Large intestine (tissue), 3 donors: ENCODE results near the gene ANKS1B. TPM values are rescaled to one million over a fixed set of nuclear protein-coding genes. Genes with fewer than 3 reads are reported as not detected.

Experiments
- DNase-seq, 2 donors: peaks; one replicate each; pipeline versions ENCODE4 v3.0.0 to v3.0.0-alpha.2; 2013
- H3K27ac ChIP-seq: one replicate; pipeline ENCODE4 v1.5.1; 2013; ENCODE audit warnings: low read length
- H3K27me3 ChIP-seq: 2 replicates; pipeline ENCODE4 v1.6.1; 2013; ENCODE audit warnings: low read length; ENCODE audit not compliant: control insufficient read depth, insufficient read depth
- H3K36me3 ChIP-seq: 2 replicates; pipeline ENCODE4 v1.6.1; 2013; ENCODE audit warnings: low read length; ENCODE audit not compliant: control insufficient read depth, insufficient read depth
- H3K4me1 ChIP-seq: one replicate; pipeline ENCODE4 v1.6.1; 2013; ENCODE audit warnings: low read length; ENCODE audit not compliant: control insufficient read depth, insufficient read depth
- H3K4me3 ChIP-seq: one replicate; pipeline ENCODE4 v1.5.1; 2013; ENCODE audit warnings: low read length
- H3K9me3 ChIP-seq: one replicate; pipeline ENCODE4 v1.6.1; 2013; ENCODE audit warnings: mild to moderate bottlenecking, low read depth, low read length, moderate library complexity; ENCODE audit not compliant: control insufficient read depth
- WGBS: methylation state at CpG from one replicate; pipeline ENCODE4 v1.1.5; 2013; ENCODE audit warnings: low lambda C conversion rate; ENCODE audit not compliant: insufficient coverage; 5-methylcytosine and 5-hydroxymethylcytosine counted together
- polyA plus RNA-seq: library from polyadenylated mRNA; unstranded; fragments of 120-200 nt; gene quantifications from one replicate; pipeline ENCODE4 v1.2.1, GENCODE V29; 2013

The ANKS1B gene
- polyA plus RNA-seq, 1 donor: 2.4 TPM

- WGBS: 100% methylated on average over 2 of the region's 6 CpGs
- H3K4me1 ChIP-seq: no peaks in the 10 kb centered on the region
- H3K27ac ChIP-seq: no peak overlapping the region
- H3K9me3 ChIP-seq: no peaks in the 10 kb centered on the region
- H3K4me3 ChIP-seq: no peak overlapping the region
- H3K27me3 ChIP-seq: no peaks in the 10 kb centered on the region
- no peak for DNase-seq
- H3K36me3 ChIP-seq: peaks cover 34% of the 10 kb centered on the region
Measured at GRCh38 chr12:98719515-98720504, 1264.9 kb downstream of the ANKS1B start.

GRCh38 chr12:98714426-98714825, 1270.3 kb downstream of the ANKS1B start:
- peaks cover 49% of the 10 kb centered on the region for H3K36me3 ChIP-seq
- H3K4me3 ChIP-seq: no peak overlapping the region
- no peak for DNase-seq
- H3K27me3 ChIP-seq: no peaks in the 10 kb centered on the region
- no peak overlapping the region for H3K27ac ChIP-seq
- no peaks in the 10 kb centered on the region for H3K9me3 ChIP-seq
- no peaks in the 10 kb centered on the region for H3K4me1 ChIP-seq
- WGBS: 100% methylated on average over 1 of the region's 4 CpGs

- H3K9me3 ChIP-seq: no peaks in the 10 kb centered on the region
- no peaks in the 10 kb centered on the region for H3K27me3 ChIP-seq
- peaks cover 55% of the 10 kb centered on the region for H3K36me3 ChIP-seq
- DNase-seq: no peak
- H3K4me3 ChIP-seq: no peak overlapping the region
- WGBS: no CpG with 5 or more reads among the region's 1 CpG
- H3K27ac ChIP-seq: no peak overlapping the region
- no peaks in the 10 kb centered on the region for H3K4me1 ChIP-seq
Measured at GRCh38 chr12:98709022-98709421, 1275.7 kb downstream of the ANKS1B start.

- no peak overlapping the region for H3K27ac ChIP-seq
- H3K4me3 ChIP-seq: no peak overlapping the region
- H3K4me1 ChIP-seq: no peaks in the 10 kb centered on the region
- no peaks in the 10 kb centered on the region for H3K9me3 ChIP-seq
- DNase-seq: no peak
- 29% methylated on average over 1 of the region's 1 CpG for WGBS
- peaks cover 27% of the 10 kb centered on the region for H3K36me3 ChIP-seq
- no peaks in the 10 kb centered on the region for H3K27me3 ChIP-seq
Measured at GRCh38 chr12:98701166-98701565, 1283.6 kb downstream of the ANKS1B start.

- Histone ChIP-seq H3K4me1 (no peaks in the 10 kb centered on the region), H3K36me3 (peaks cover 31% of the 10 kb centered on the region), H3K27me3 (no peaks in the 10 kb centered on the region), H3K27ac (no peak overlapping the region), H3K4me3 (no peak overlapping the region), H3K9me3 (no peaks in the 10 kb centered on the region)
- WGBS: 100% methylated on average over 1 of the region's 3 CpGs
- no peak for DNase-seq
Measured at GRCh38 chr12:98699586-98699985, 1285.2 kb downstream of the ANKS1B start.

GRCh38 chr12:98698603-98699463, 1285.9 kb downstream of the ANKS1B start:
- Histone ChIP-seq H3K36me3 (peaks cover 29% of the 10 kb centered on the region), H3K9me3 (no peaks in the 10 kb centered on the region), H3K4me1 (no peaks in the 10 kb centered on the region), H3K27ac (no peak overlapping the region), H3K4me3 (no peak overlapping the region), H3K27me3 (no peaks in the 10 kb centered on the region)
- 86% methylated on average over 1 of the region's 6 CpGs for WGBS
- peak; percentile 7 to 41 for DNase-seq

GRCh38 chr12:98697209-98697608, 1287.5 kb downstream of the ANKS1B start:
- H3K36me3 ChIP-seq: peaks cover 28% of the 10 kb centered on the region
- no peak for DNase-seq
- WGBS: no CpG with 5 or more reads among the region's 2 CpGs

GRCh38 chr12:98696036-98696646, 1288.6 kb downstream of the ANKS1B start:
- 95% methylated on average over 3 of the region's 8 CpGs for WGBS
- no peaks in the 10 kb centered on the region for H3K4me1 ChIP-seq
- no peaks in the 10 kb centered on the region for H3K27me3 ChIP-seq
- H3K9me3 ChIP-seq: no peaks in the 10 kb centered on the region
- DNase-seq: no peak
- no peak overlapping the region for H3K27ac ChIP-seq
- H3K4me3 ChIP-seq: no peak overlapping the region
- H3K36me3 ChIP-seq: peaks cover 27% of the 10 kb centered on the region

More at GRCh38 chr12:98697209-98697608, 1287.5 kb downstream of the ANKS1B start:
- H3K4me3 ChIP-seq: no peak overlapping the region
- H3K27me3 ChIP-seq: no peaks in the 10 kb centered on the region
- H3K27ac ChIP-seq: no peak overlapping the region
- H3K9me3 ChIP-seq: no peaks in the 10 kb centered on the region
- no peaks in the 10 kb centered on the region for H3K4me1 ChIP-seq

- H3K4me3 ChIP-seq: no peak overlapping the region
- H3K27ac ChIP-seq: no peak overlapping the region
- H3K4me1 ChIP-seq: no peaks in the 10 kb centered on the region
- DNase-seq: no peak
- no peaks in the 10 kb centered on the region for H3K9me3 ChIP-seq
- H3K36me3 ChIP-seq: peaks cover 41% of the 10 kb centered on the region
- no peaks in the 10 kb centered on the region for H3K27me3 ChIP-seq
Measured at GRCh38 chr12:98691351-98691750, 1293.4 kb downstream of the ANKS1B start.

GRCh38 chr12:98686603-98687002, 1298.1 kb downstream of the ANKS1B start:
- DNase-seq: no peak
- H3K4me1 ChIP-seq: no peaks in the 10 kb centered on the region
- no CpG with 5 or more reads among the region's 2 CpGs for WGBS
- peaks cover 52% of the 10 kb centered on the region for H3K36me3 ChIP-seq
- no peak overlapping the region for H3K27ac ChIP-seq
- no peaks in the 10 kb centered on the region for H3K27me3 ChIP-seq
- H3K4me3 ChIP-seq: no peak overlapping the region
- no peaks in the 10 kb centered on the region for H3K9me3 ChIP-seq
